Upper lobe of left lung (tissue), 4 donors: ENCODE data around the gene SNX4.

Experiments used
- CTCF ChIP-seq, 6 experiments: fragments of 450-650 bp in 4 of 6; fragments of 200-600 bp in 2 of 6; sonication (generic) in 2 of 6; IDR thresholded peaks; one replicate each; pipeline ENCODE4 v1.5.1; 2016 to 2019; ENCODE audit warnings: antibody characterized with exemption in 6 of 6
- POLR2A ChIP-seq, 4 donors: fragments of 450-650 bp; IDR thresholded peaks; one replicate each; pipeline ENCODE4 v1.5.1; 2016 to 2017; ENCODE audit warnings: antibody characterized with exemption in 4 of 4, mild to moderate bottlenecking in 2 of 4
- POLR2AphosphoS5 ChIP-seq, 2 donors: sonication (generic); formaldehyde crosslinking; IDR thresholded peaks; one replicate each; pipeline ENCODE4 v1.5.1; 2017; ENCODE audit warnings: antibody characterized with exemption in 2 of 2

- TF ChIP-seq CTCF (IDR thresholded peaks at IDR 0.05) (no peak), POLR2AphosphoS5 (IDR thresholded peaks at IDR 0.05) (no peak), POLR2A (IDR thresholded peaks at IDR 0.05) (no peak)
Observed at GRCh38 chr3:125436921-125437320, 83.1 kb downstream of the SNX4 start.
